ENCODE data around the gene MUC5AC.
"Not testable (repeated sequence)": the region's sequence is repeated elsewhere in the genome, so short reads cannot be mapped to it uniquely, and the experiment has no call there.

Gene MUC5AC, protein sequence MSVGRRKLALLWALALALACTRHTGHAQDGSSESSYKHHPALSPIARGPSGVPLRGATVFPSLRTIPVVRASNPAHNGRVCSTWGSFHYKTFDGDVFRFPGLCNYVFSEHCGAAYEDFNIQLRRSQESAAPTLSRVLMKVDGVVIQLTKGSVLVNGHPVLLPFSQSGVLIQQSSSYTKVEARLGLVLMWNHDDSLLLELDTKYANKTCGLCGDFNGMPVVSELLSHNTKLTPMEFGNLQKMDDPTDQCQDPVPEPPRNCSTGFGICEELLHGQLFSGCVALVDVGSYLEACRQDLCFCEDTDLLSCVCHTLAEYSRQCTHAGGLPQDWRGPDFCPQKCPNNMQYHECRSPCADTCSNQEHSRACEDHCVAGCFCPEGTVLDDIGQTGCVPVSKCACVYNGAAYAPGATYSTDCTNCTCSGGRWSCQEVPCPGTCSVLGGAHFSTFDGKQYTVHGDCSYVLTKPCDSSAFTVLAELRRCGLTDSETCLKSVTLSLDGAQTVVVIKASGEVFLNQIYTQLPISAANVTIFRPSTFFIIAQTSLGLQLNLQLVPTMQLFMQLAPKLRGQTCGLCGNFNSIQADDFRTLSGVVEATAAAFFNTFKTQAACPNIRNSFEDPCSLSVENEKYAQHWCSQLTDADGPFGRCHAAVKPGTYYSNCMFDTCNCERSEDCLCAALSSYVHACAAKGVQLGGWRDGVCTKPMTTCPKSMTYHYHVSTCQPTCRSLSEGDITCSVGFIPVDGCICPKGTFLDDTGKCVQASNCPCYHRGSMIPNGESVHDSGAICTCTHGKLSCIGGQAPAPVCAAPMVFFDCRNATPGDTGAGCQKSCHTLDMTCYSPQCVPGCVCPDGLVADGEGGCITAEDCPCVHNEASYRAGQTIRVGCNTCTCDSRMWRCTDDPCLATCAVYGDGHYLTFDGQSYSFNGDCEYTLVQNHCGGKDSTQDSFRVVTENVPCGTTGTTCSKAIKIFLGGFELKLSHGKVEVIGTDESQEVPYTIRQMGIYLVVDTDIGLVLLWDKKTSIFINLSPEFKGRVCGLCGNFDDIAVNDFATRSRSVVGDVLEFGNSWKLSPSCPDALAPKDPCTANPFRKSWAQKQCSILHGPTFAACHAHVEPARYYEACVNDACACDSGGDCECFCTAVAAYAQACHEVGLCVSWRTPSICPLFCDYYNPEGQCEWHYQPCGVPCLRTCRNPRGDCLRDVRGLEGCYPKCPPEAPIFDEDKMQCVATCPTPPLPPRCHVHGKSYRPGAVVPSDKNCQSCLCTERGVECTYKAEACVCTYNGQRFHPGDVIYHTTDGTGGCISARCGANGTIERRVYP (N-terminal part only)

GRCh38 chr11:1157645-1158591 lies at the start of gene MUC5AC:
Gene MUC5AC, plus strand, starts transcription at chr11:1157953. Its CDS starts 47 bp downstream, at chr11:1158000.
- DNase-seq: no peak

- no peak for DNase-seq
These were observed 49.4 kb upstream of the MUC5AC start for GRCh38 chr11:1108246-1108900.

DNA sequence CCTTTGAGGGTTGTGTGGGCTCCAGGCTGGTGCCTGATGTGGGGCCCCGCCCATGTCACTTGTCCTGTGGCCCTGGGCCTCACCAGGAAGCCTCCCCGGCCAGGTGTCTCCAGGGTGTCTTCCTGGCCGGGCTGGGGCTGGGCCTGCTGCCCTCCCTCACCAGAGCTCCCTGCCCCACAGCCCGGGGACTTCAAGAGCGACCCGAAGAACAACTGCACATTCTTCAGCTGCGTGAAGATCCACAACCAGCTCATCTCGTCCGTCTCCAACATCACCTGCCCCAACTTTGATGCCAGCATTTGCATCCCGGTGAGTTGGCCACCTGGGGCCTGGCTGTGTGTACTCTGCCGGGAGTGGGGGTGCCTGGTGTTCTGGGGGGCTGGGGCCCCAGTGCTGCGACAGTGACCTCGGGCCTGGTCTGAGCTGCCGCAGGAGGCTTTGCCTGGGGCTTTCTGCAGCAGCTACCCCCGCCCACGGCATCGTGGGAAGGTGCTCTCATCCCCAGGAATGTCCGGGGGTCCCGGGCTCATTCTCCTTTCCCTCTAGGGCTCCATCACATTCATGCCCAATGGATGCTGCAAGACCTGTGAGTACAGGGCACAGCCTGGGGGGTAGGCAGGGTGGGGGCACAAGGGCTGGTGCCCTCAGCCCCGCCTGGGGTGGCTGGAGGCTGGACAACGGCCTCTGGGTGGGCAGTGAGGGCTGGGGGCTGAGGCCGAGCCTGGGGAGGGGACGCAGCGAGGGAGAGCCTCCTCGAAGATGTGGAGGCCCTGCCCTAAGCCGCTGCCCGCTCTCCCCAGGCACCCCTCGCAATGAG lies 48.4 kb upstream of the MUC5AC start:
- no peak for DNase-seq

- DNase-seq: no peak
These were observed 47.6 kb upstream of the MUC5AC start for GRCh38 chr11:1109918-1110705.

- no peak for DNase-seq
These were observed 46.1 kb upstream of the MUC5AC start for GRCh38 chr11:1111545-1112212.

DNA sequence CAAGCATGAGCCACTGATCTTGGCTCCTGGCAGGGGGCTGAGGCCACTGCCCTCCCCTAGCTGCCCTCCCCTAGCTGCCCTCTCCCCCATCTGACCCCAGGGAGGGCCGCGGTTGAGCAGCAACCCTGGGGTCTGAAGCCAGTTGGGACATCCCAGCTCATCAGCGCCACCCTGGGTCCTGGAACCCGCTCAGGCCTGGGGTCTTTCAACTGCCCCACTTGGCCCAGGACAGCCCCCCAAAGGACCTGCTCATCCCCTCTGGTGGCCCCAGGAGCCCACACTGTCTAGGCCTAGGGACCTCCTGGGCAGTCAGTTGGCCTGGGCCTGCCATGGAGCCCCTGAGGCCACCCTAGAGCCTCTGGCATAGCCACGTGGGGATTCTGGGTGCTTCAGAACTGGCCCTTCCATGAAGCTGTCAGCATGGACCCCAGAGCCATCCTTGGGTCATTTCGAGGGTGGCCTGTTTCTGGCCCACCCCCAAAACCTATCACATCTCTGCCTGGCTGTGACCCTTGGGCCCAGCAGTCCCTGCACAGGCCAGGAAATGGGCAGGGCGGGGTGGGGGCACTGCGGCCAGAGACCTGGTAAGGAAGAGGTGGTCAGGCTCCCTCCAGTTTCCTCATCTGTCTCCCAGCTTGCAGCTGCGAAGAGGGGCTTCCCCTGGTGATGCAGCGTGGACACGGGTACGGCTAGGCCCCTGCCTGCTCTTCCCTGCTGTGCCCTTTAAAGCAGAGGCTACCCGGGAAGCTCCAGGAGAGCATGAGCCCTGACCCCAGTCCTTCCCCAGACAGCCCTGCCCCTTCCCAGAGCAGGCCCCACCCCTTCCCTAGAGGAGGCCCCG lies 45.2 kb upstream of the MUC5AC start:
- no peak for DNase-seq

- DNase-seq: no peak
These were observed 44.1 kb upstream of the MUC5AC start for GRCh38 chr11:1113405-1114201.

- not testable (repeated sequence) for DNase-seq
These were observed 42.5 kb upstream of the MUC5AC start for GRCh38 chr11:1115292-1115691.

DNA sequence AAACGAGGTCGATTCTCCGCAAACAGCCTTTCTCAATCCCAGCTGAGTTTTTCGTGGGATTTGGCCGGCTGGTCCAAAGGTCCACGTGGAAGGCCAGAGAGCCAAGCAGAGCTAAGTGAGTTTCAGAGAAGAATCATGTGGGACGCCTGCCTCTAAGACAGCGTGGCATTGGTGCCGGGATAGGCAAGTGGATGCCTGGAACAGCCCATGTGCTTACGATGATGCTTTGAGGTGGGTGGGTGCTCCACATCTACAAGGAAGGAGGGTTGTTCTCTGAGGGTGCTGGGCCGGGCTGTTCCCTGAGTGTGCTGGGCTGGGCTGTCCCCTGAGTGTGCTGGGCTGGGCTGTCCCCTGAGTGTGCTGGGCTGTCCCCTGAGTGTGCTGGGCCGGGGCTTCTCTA lies 41.6 kb upstream of the MUC5AC start:
- DNase-seq: no peak

DNA sequence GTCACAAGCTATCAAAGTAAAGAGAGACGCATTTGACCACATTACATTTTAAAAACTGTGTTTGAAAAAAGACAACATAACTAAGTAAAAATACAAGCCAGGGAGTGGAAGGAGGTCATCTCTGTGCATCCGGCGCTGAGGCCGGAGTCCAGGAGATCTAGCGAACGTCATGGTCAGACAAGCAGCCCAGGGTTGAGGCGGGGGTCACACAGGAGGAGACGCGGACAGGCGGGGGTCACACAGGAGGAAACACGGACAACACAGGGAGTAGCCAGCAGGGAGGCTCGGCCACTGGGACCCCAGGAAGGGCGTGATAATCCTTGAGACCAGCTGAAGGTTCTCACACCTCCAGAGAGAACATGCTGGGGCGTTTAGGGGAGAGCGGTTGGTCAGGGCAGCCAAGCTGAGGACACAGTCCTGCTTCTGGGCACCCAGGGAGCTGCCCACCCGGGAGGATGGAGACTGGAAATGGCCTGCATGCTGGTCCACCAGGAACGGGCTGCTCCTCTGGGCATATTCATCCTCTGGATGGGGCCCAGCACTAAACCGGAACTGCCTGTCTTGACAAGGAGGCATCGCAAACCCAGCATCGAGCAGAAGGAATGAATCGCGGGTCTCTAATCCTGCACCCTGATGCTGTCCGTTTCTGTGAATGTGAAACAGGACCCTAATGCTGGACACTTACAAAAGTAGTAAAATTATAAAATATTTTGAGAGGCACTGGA lies 40.9 kb upstream of the MUC5AC start:
- DNase-seq: no peak

DNA sequence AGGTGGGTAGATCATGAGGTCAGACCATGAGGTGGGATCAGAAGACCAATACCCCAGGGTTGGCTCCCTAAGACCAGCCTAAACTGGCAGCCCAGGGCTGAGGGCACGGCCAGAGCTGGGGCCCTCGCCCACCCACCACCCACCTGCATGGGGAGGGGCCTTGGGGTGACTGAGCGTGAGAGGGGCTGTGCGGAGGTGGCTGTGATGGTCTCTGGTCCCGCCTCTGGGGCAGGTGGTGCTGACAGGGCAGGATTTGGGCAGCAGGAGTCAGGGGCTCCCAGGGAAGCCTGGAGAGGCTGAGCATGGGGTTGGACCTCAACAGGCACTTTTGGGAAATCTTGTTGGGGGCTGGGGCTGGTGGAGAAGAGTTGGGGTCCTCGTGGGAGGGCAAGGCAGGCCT lies 39.8 kb upstream of the MUC5AC start:
- DNase-seq: no peak

GRCh38 chr11:1118755-1119603 lies 38.8 kb upstream of the MUC5AC start:
- no peak for DNase-seq

GRCh38 chr11:1119604-1120146 lies 38.1 kb upstream of the MUC5AC start:
- DNase-seq: no peak

DNA sequence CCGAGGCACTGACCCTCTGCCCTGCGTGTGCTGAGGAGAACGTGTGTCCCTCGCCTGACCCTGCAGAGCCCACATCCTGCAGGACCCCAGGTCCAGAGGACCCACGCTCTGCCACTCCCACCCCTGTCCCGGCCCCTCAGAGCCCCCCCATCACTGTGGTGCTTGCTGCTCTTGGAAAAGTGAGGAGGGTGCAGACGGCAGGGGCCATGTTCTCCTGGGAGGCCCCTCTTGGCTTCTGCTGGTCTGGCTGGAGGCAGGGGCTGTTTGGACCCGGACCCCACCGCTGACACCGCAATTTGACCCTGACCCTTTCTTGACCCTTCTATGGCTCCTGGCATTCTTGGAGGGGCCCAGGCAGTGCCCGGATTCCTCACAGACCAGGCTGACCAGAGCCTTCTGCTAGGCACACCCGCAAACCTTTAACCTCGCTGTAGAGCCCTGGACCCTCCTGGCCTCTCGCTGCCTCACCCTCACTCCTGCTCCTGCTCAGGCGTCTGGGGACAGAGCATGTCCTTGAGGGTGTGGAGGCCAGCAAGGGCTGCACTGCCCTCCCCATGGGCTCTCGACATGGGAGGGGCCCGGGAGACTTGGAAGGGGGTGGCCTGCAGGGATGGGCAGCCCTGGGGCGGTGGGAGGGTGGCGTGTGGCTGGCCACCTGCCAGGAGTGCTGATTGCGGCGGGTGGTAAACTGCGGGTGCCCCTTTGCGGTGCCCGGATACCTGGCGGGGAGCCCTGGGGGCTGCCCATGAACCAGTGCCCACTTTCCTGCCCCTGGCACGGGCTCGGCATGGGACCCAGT lies 37.0 kb upstream of the MUC5AC start:
- DNase-seq: no peak

Measured in kidney glomerular epithelial cell (primary cell).